ENCODE results near the gene PGAP2.
"Not testable (repeated sequence)": the region's sequence is repeated elsewhere in the genome, so short reads cannot be mapped to it uniquely, and the experiment has no call there.

Gene PGAP2

DNA sequence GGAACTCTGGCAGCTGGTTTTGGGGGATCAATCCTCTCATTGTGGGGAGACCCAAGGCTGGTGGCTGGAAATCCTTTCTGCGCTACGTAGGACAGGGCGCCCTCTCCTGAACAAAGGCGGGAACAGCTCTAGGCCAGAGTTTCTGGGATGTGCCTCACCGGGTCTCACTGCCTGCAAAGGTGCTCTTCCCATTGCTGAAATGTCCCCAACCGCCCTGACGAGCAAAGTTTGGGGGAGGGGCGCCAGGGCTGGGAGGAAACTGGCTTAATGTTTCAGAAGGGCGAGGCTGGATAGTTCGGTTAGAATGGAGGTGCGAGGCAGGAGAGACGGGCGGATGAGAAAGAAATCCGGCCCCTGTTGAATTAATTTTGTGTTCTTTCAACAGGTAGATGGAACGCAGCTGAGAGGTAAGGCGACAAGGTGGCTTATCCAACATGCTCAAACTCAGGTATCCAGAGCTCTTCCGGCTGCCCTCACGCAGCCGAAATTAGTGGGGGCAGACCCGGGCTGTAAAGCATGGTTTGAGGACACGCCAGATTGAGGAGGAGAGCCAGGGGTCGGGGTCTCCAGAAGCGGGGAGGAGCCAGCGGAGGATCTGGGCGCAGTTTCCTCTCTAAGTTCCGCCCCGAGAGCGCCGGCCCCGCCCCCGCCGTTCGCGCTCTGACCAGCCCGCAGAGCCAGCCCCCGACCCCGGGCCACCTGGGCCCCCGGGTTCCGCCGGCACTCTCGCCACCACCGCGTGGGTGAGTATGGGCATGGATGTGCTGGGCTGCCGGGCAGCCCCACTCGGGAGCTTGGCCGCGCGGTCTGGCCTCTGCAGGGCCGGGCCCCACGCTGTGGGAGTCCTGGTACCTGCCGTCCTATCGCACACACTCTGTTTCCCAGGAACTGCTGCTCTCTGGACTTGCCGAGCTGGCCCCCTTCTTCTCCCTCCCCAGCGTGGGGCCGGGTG lies at the start of gene PGAP2:
Gene PGAP2 (plus strand): TSS at position 652 of the 952 bp plus-strand sequence. CDS start 2,700 bp downstream, outside the sequence.
- DNase-seq (ENCODE audit: low read depth in 2 of 3, low spot score in 2 of 3) = peak in 1 of 3 experiments; percentile 40

DNA sequence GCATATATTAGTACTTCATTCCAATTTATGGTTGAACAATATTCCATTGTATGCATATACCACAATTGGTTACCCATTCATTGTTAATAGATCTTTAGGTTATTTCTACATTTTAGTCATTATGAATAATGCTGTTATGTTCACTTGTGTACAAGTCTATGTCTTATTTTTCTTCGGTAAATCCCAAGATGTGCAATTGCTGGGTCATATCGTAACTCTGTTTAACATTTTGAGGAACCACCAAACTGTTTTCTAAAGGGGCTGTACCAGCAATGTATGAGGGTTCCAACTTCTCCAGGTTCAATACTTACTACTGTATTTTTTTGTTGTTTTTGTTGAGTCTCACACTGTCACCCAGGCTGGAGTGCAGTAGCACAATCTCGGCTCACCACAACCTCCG lies 44.1 kb upstream of the PGAP2 start:
- no peak for DNase-seq (ENCODE audit: low read depth in 2 of 3, low spot score in 2 of 3)

DNA sequence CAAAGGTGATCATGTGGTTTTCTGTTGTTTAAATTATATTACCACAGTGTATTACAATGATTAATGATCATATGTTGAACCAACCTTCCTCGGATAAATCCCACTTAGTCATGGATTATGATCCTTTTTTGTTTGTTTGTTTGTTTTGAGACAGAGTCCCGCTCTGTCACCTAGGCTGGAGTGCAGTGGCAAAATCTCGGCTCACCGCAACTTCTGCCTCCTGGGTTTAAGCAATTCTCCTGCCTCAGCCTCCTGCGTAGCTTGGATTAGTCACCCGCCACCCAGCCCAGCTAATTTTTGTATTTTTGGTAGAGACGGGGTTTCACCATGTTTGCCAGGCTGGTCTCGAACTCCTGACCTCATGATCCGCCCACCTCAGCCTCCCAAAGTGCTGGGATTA lies 41.5 kb upstream of the PGAP2 start:
- DNase-seq (ENCODE audit: low read depth in 2 of 3, low spot score in 2 of 3) = not testable (repeated sequence)

DNA sequence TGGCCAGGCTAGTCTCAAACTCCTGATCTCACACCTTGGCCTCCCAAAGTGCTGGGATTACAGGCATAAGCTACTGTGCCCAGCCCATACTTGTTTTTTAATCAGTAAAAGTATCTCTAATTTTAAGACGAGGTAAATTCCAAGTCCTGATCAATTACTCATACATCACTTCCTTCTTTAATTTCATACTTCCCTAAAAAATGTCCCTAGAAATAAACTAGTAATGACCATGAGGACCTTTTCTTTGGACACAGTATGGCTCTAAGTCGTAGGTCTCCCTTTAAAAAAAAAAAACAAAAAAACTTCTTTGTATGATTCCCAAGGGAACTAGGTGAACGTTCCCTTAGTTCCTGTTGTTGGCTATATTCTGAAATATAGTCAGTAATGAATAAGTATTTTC lies 40.8 kb upstream of the PGAP2 start:
- no peak for DNase-seq (ENCODE audit: low read depth in 2 of 3, low spot score in 2 of 3)

DNA sequence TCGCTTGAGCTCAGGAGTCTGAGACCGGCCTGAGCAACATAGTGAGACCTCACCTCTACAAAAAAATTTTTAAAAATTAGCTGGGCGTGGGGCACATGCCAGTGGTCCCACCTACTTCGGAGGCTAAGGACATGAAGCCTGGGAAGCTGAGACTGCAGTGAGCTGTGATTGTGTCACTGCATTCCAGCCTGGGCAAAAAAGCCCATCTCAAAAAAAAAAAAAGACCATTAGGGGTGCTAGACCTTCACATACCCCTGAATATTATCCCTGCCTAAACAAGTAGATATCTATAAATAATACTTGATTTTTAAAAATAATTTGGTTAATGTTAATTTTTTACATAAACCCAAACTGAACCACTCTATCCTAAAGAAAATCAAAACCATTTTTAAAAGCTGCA lies 35.2 kb upstream of the PGAP2 start:
- no peak for DNase-seq (ENCODE audit: low read depth in 2 of 3, low spot score in 2 of 3)

DNA sequence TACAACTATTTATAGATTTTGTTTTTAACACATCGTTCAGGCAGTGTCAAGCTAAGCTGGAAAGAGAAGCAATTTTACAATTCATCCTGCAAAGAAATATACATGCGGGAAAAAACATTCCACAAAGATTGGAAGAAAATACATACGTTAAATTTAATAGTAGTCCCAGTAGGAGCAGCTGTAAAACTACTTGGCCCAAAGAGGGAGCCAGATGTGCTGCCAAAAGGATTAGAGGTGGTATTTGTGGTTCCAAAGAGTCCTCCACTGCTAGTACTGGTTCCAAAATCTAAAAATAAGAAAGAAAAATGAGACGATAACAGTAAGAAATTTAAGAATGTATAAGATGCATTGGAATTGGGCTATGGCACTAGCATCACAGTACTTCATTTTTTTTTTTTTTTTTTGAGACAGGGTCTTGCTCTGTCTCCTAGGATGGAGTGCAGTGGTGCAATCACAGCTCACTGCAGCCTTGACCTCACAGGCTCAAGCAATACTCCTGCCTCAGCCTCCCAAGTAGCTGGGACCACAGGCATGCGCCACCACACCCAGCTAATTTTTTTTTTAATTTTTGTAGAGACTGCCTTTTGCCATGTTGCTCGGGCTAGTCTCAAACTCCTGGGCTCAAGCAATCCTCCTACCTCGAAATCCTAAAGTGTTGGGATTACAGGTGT lies 32.5 kb upstream of the PGAP2 start:
- DNase-seq (ENCODE audit: low read depth in 2 of 3, low spot score in 2 of 3) = no peak

DNA sequence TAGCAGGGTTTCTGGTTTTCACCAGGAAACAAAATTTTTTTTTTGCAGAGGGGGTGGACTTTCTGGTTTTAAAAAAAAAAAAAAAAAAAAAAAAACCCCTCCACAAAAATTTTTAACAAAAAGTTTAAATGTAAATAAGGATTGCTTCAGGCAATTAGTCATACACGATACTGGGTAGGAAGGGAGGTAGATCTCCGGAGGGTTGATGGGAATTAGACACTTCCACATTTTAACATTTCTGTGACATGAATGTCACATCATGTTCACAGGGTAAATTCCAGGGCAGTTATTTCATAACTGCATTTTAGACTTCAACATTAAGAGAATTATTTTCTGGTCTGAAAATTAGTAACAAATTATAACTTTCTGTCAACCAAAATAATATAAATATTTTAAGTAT lies 26.9 kb upstream of the PGAP2 start:
- no peak for DNase-seq (ENCODE audit: low read depth in 2 of 3, low spot score in 2 of 3)

DNA sequence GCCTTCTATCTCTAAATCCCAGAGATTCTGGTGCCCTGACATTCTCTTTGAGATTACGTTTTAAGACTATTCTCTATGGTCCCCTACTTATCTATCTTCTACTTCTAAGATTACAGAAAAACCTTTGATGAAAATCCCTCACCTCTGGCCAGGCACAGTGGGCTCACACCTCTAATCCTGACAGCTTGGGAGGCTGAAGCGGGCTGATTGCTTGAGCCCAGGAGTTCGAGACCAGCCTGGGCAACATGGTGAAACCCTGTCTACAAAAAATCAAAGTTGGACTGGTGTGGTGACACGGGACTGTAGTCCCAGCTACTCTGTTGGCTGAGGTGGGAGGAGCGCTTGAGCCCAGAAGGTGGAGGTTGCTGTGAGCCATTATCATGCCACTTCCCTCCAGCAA lies 25.4 kb upstream of the PGAP2 start:
- DNase-seq (ENCODE audit: low read depth in 2 of 3, low spot score in 2 of 3) = no peak

DNA sequence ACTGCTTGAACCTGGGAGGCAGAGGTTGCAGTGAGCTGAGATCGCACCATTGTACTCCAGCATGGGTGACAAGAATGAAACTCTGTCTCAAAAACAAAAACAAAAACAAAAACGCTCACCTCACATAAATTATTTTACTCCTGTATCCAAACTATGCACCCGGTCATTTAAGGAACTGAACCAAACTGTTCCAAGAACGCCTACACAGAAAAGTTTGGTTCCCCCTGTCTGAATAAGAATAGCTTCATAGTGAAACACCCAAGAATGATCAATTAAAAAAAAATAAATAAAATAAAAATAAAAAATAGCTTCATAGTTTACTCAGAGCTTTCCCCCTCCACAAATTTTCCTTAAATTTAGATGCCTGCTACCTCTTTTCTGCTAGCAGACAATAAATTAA lies 24.7 kb upstream of the PGAP2 start:
- DNase-seq (ENCODE audit: low read depth in 2 of 3, low spot score in 2 of 3) = no peak

DNA sequence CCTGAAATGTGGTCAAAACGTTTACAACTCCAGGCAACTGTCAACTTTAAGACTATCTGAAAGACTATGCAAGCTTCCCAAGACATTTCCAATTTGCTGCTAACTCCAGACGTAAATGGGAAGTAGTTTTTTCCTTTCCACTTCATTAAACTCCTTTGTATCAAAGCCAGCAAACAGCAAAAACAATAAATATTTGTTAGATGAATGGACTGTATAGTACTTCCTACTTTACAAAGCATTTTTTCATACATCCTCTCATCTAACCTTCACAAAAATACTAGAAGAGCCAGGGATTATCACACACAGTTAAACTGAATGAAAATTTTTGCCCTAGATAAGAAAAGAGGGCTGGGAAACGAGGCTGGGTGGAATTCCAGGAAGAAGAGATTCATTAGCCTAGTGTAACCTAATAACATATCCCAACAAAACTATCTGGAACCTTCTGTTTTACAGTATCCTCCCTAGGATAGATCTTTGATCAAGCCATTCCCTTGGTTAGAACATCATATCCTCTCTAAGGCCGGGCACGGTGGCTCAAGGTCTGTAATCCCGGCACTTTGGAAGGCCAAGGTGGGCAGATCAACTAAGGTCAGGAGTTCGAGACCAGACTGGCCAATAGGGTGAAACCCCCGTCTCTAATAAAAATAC lies 21.5 kb upstream of the PGAP2 start:
- DNase-seq (ENCODE audit: low read depth in 2 of 3, low spot score in 2 of 3) = no peak

DNA sequence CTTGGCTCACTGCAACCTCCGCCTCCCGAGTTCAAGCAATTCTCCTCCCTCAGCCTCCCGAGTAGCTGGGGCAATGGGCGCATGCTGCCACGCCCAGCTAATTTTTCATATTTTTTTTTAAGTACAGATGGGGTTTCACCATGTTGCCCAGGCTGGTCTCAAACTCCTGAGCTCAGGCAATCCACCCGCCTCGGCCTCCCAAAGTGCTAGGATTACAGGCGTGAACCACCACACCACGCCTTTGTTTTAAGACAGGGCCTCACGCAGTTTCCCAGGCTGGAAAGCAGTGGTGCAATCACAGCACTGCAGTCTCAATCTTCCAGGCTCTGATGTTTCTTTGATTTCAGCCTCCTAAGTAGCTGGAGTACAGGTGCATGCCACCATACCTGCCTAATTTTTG lies 14.0 kb upstream of the PGAP2 start:
- not testable (repeated sequence) for DNase-seq (ENCODE audit: low read depth in 2 of 3, low spot score in 2 of 3)

DNA sequence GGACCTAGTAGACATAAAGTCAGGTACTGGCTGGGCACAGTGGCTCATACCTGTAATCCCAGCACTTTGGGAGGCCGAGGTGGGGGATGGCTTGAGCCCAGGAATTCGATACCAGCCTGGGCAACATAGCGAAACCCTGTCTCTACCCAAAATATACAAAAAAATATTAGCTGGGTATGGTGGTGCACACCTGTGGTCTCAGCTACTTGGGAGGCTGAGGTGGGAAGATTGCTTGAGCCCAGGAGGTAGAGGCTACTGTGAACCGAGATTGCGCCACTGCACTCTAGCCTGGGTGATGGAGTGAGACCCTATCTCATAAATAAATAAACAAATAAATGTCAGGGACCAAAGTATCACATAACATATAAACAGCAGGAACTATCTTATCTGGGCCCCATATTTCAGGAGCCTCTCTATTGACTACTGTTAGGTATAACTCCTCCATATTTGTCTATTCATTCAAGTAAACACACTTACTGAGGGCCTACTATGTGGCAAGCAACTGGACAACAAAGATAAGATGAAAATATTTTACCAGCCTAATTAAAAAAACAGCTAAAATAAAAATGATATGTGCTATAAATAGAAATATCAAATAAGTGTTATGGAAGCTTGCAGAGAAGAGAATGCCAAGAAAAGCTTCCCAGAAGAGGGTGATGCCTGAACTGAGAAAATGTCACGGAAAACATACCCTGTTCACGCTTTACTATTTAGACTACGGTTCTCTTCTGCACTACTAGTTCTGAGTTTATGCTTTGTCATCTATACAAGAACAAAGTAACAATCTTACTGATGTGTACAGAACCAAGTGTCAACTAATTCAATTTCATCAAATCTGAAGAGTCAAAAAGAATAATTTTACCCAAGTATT lies 13.0 kb upstream of the PGAP2 start:
- DNase-seq (ENCODE audit: low read depth in 2 of 3, low spot score in 2 of 3) = no peak

DNA sequence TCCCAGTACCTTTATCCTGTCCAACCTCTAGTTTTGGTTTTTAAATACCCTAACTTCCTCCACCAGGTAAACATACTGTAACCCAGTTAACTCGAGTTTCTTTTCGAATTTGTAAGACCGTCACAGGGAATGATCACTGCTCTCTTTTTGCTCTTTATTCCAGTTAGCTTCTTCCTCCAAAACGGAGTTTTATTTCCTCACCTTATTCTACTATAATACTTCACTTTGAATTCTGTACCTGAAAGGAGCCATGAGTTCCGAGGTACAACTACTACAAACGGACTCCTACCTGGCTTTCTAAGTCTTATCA lies 12.4 kb upstream of the PGAP2 start:
- no peak for DNase-seq (ENCODE audit: low read depth in 2 of 3, low spot score in 2 of 3)

DNA sequence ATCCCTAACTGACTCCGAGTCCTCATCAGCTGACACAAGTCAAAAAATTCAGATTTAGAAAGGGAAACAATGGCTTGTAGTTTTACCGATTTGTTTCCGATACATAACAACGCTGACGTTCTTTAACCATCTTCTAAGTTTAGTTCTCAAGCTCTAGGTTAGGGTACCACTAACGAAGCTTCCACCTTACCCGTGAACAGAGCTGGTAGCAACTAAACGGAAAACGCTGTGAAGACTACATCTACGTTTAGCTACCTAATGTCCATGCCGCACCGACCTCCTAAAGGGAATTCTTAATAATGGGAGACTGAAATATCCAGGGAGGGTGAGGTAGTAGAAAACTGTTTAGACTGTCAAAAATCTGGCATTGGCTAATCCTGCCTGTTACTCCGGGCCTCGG lies 12.0 kb upstream of the PGAP2 start:
- DNase-seq (ENCODE audit: low read depth in 2 of 3, low spot score in 2 of 3) = no peak

DNA sequence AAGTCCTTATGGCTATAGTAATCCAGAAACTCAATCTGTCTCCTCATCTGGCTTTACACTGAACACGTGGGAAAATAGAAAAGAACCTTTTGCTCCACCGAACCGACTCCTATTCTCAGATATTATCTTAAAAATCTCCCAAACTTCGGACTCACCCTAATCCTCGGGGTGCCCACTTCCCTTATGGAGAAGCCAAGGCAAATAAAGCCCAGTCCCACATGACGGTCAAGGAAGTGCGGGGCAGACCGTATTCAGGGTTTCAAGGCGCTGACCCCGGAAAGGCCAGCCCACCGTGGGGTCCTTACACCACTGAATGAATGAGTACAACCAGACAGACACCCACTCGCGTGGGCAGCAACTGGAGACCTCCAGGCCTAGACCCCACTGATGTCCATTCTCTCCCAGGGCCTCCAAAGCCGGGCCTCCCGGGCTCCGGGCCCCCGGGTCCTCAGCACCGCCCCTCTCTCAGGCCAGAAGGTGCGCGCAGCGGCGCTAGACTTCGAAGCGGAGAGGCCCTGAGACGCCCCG lies 11.5 kb upstream of the PGAP2 start:
- no peak for DNase-seq (ENCODE audit: low read depth in 2 of 3, low spot score in 2 of 3)

DNA sequence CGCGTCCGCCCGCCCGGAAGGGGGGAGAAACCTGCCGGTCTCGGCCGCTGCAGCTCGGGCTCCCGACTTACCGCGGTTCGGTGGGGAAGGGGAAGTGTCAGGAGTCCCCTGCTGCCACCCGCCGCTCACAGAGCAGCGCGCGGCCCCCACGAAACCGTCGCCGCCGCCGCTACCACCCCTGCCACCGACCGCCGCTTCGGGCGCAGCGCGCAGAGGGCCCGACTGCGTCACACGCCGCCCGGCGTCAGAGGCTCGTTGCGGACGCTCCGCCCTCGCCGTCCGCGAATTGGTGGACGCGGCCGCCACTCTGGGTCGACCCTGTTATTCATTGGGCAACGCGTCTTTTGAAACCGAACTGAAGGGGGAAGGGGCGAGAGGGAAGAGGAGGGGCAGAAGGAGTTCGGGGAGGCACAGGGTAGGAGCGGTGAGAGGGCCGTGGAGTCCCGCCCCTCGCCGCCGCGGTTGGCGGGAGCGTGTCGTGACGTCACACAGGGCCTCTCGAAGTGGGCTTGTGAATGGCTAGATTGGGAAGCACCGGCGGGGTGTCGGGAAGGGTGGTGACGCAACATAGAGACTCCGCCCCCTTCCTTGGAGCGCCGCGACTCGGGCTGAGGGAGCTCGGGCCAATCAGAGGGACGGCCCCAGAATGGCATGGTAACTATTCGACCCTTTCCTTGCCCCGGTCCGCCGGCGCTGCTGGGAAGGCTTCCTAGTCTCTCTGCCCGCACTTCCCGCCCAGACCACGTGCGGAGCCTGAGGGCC lies 10.8 kb upstream of the PGAP2 start, which contains the start of gene NUP98:
Gene NUP98 (minus strand): TSS at position 226 of the 762 bp plus-strand sequence. CDS start 15,437 bp downstream, outside the sequence.
- DNase-seq (ENCODE audit: low read depth in 2 of 3, low spot score in 2 of 3) = peak; percentile 94 to 100 (median 99)

DNA sequence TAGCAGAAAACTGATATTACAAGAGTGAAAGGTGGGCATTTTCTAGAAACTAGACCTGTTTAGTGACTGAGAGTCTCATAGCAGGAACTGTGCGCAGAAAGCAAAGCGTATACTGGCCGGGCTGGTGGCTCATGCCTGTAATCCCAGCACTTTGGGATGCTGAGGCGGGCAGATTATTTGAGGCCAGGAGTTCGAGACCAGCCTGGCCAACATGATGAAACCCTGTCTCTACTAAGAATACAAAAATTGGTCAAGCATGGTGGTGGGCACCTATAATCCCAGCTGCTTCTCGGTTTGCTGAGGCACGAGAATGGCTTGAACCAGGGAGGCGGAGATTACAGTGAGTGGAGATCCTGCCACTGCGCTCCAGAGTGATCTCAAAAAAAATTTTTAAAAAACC lies 9.2 kb upstream of the PGAP2 start:
- no peak for DNase-seq (ENCODE audit: low read depth in 2 of 3, low spot score in 2 of 3)

DNA sequence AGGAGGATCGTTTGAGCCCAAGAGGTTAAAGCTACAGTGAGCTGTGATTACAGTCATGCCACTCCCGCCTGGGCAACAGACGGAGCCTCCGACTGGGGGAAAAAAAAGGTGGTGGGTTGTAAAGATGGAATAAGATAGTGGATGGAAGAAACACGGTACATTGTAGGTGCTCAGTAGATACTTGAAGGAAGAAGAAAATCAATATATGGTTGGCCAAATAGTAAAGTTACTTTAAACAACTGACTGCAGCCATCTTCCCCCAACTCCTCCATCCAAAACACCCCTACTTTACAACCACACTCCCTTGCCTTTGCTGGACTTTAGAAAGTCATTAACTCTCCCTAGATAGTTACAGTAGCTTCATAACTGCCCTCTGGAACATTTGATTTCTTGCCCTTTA lies 8.5 kb upstream of the PGAP2 start:
- no peak for DNase-seq (ENCODE audit: low read depth in 2 of 3, low spot score in 2 of 3)

DNA sequence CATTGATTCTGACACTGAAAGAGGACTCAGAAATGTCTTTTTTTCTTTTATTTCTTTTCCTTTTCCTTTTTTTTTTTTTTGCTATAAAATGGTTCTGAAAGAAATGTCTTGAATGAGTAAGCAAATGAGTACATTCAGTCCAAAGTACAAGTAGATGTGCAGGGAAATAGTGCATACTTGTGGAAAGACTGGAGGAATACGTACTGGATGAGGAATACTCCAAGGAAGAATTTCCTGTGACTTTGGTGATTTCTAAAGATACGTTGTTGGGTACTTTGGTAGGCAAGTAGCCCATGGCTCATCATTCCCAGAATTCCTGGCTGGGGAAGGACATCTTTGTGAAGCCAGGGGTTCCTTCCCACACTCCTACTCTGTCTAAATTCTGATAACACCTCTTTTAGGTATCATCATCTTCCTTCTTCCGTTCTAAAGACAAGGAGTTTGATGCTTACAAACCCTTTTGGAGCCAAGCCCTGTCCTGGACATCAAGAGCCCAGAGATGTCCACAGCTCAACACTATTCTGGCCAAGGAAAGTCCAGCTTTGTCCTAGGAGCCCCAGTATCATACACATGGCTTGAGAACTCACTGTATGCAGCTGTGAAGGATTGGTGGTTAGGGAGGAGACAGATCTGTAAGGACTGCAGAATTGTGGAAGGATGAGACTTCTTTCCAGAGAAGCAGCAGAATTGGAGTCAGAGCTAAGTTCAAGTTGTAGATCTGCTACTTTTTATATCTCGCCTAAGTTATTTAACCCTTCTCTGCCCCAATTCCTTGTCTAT lies 6.2 kb upstream of the PGAP2 start:
- no peak for DNase-seq (ENCODE audit: low read depth in 2 of 3, low spot score in 2 of 3)
